GM12865 (cell line): ENCODE data around the gene RNPEPL1.

Source experiments
- DNase-seq: peaks from one replicate; pipeline ENCODE4 v3.0.0; 2010; ENCODE audit warnings: low read depth
- H3K4me3 ChIP-seq: 2 replicates; pipeline ENCODE4 v1.5.1; 2011; ENCODE audit warnings: mild to moderate bottlenecking, low read depth, low read length, control low read depth
- CTCF ChIP-seq: IDR thresholded peaks from 2 replicates; pipeline ENCODE4 v1.5.1; 2011; ENCODE audit warnings: low read length, control low read depth, low read depth, inconsistent platforms; ENCODE audit not compliant: insufficient read depth; ENCODE audit errors: missing control alignments

The RNPEPL1 gene

GRCh38 chr2:240566203-240567136, 1.8 kb upstream of the RNPEPL1 start:
- peak overlapping the region; percentile 79 for H3K4me3 ChIP-seq
- peak; percentile 96 for DNase-seq
- peak; percentile 81 for TF ChIP-seq CTCF

GRCh38 chr2:240567137-240567871, 980 bp upstream of the RNPEPL1 start:
- DNase-seq: peak; percentile 34
- no peak for TF ChIP-seq CTCF
- H3K4me3 ChIP-seq: peak overlapping the region; percentile 78

GRCh38 chr2:240568678-240569522, 616 bp downstream of the RNPEPL1 start:
- peak overlapping the region; percentile 74 for H3K4me3 ChIP-seq
- peak; percentile 88 for DNase-seq
- no peak for TF ChIP-seq CTCF

- peak; percentile 27 for DNase-seq
- TF ChIP-seq CTCF: no peak
- peak overlapping the region; percentile 74 for H3K4me3 ChIP-seq
Measured at GRCh38 chr2:240569523-240569997, 1.3 kb downstream of the RNPEPL1 start.

- H3K4me3 ChIP-seq: peak overlapping the region; percentile 74
- DNase-seq: no peak
- TF ChIP-seq CTCF: no peak
Measured at GRCh38 chr2:240569998-240570530, 1.8 kb downstream of the RNPEPL1 start.
